Fibroblast of lung (primary cell): ENCODE results near the gene GAGE2A.
"Not testable (repeated sequence)": the region's sequence is repeated elsewhere in the genome, so short reads cannot be mapped to it uniquely, and the experiment has no call there.

Experiments
- EZH2 ChIP-seq: IDR thresholded peaks from 2 replicates; pipeline ENCODE4 v1.5.1; 2012; ENCODE audit warnings: low read length, control low read depth, mild to moderate bottlenecking; ENCODE audit errors: missing control alignments
- TF ChIP-seq, protein P1 (sequence below), 2 donors: IDR thresholded peaks in 1 of 2; conservative IDR thresholded peaks in 1 of 2; 1 replicate in 1 of 2; 2 replicates in 1 of 2; pipeline ENCODE4 v1.5.1; 2011 to 2012; ENCODE audit warnings: low read length in 2 of 2, control low read depth in 1 of 2, inconsistent platforms in 1 of 2, low read depth in 1 of 2, mild to moderate bottlenecking in 1 of 2

DNA sequence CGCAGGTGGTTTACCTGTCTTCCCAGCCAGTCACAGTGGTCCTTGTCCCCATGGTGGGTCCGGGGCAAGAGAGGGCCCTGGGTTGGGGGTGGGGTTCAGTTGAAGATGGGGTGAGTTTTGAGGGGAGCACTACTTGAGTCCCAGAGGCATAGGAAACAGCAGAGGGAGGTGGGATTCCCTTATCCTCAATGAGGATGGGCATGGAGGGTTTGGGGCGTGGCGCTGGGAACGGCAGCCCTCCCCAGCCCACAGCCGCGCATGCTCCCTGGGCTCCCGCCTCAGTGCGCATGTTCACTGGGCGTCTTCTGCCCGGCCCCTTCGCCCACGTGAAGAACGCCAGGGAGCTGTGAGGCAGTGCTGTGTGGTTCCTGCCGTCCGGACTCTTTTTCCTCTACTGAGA lies at the start of gene GAGE2A:
- TF ChIP-seq, protein P1, sequence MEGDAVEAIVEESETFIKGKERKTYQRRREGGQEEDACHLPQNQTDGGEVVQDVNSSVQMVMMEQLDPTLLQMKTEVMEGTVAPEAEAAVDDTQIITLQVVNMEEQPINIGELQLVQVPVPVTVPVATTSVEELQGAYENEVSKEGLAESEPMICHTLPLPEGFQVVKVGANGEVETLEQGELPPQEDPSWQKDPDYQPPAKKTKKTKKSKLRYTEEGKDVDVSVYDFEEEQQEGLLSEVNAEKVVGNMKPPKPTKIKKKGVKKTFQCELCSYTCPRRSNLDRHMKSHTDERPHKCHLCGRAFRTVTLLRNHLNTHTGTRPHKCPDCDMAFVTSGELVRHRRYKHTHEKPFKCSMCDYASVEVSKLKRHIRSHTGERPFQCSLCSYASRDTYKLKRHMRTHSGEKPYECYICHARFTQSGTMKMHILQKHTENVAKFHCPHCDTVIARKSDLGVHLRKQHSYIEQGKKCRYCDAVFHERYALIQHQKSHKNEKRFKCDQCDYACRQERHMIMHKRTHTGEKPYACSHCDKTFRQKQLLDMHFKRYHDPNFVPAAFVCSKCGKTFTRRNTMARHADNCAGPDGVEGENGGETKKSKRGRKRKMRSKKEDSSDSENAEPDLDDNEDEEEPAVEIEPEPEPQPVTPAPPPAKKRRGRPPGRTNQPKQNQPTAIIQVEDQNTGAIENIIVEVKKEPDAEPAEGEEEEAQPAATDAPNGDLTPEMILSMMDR (conservative IDR thresholded peaks at IDR 0.05 in 1 of 2, IDR thresholded peaks at IDR 0.05 in 1 of 2; ENCODE audit: low read depth in 1 of 2, low read length in 2 of 2), result not testable (repeated sequence)
- TF ChIP-seq EZH2, result not testable (repeated sequence)
